Nephron (organoid): ENCODE measurements around the gene DECR2.
"Not testable (repeated sequence)": the region's sequence is repeated elsewhere in the genome, so short reads cannot be mapped to it uniquely, and the experiment has no call there.

Source experiments
- H3K27ac Mint-ChIP-seq, 3 experiments: 2 replicates each; pipeline ENCODE4 v1.8.0; 2020; ENCODE audit warnings: mixed read lengths in 3 of 3, mild to moderate bottlenecking in 2 of 3, moderate library complexity in 1 of 3
- H3K27me3 Mint-ChIP-seq: 2 replicates; pipeline ENCODE4 v1.8.0; 2021; ENCODE audit warnings: low read depth, mild to moderate bottlenecking, moderate library complexity, mixed read lengths
- H3K36me3 Mint-ChIP-seq: 2 replicates; pipeline ENCODE4 v1.8.0; 2020; ENCODE audit warnings: low read depth, mixed read lengths
- H3K4me1 Mint-ChIP-seq: 2 replicates; pipeline ENCODE4 v1.8.0; 2020; ENCODE audit warnings: mixed read lengths
- H3K4me3 Mint-ChIP-seq, 3 experiments: 2 replicates each; pipeline ENCODE4 v1.8.0; 2020; ENCODE audit warnings: mild to moderate bottlenecking in 3 of 3, mixed read lengths in 3 of 3, moderate library complexity in 2 of 3
- H3K9me3 Mint-ChIP-seq: 2 replicates; pipeline ENCODE4 v1.8.0; 2020; ENCODE audit warnings: mixed read lengths
- CTCF ChIP-seq, 3 experiments: fragments of 200-600 bp; sonication (generic); IDR thresholded peaks; one replicate each; pipeline ENCODE4 v1.5.0; 2021; ENCODE audit warnings: antibody characterized with exemption in 3 of 3; ENCODE audit not compliant: unreplicated experiment in 3 of 3

DECR2 gene

GRCh38 chr16:386641-387156 is 15.0 kb upstream of the DECR2 start:
- H3K4me1 Mint-ChIP-seq = peaks cover 35% of the 10 kb centered on the region
- H3K27me3 Mint-ChIP-seq = peaks cover 15% of the 10 kb centered on the region
- H3K9me3 Mint-ChIP-seq = no peaks in the 10 kb centered on the region
- peak overlapping the region in 1 of 3 experiments; percentile 41 for H3K4me3 Mint-ChIP-seq
- H3K36me3 Mint-ChIP-seq = no peaks in the 10 kb centered on the region
- peak overlapping the region; percentile 52 to 86 (median 54) for H3K27ac Mint-ChIP-seq
- TF ChIP-seq CTCF (IDR thresholded peaks at IDR 0.05; ENCODE audit: unreplicated experiment in 3 of 3) = peak in 1 of 3 experiments; percentile 13

- H3K9me3 Mint-ChIP-seq, H3K27me3 Mint-ChIP-seq, H3K36me3 Mint-ChIP-seq: not testable (repeated sequence)
- peaks cover 29% of the 10 kb centered on the region for H3K4me1 Mint-ChIP-seq
- peak overlapping the region; percentile 15 to 72 (median 22) for H3K4me3 Mint-ChIP-seq
- peak in 1 of 3 experiments; percentile 17 for TF ChIP-seq CTCF (IDR thresholded peaks at IDR 0.05; ENCODE audit: unreplicated experiment in 3 of 3)
- H3K27ac Mint-ChIP-seq = peak overlapping the region; percentile 86 to 93 (median 86)
These were observed 13.7 kb upstream of the DECR2 start for GRCh38 chr16:387761-388666.

- H3K4me3 Mint-ChIP-seq = no peak overlapping the region
- peak overlapping the region in 1 of 3 experiments; percentile 41 for H3K27ac Mint-ChIP-seq
- no peaks in the 10 kb centered on the region for H3K9me3 Mint-ChIP-seq
- H3K4me1 Mint-ChIP-seq = peaks cover 23% of the 10 kb centered on the region
- H3K27me3 Mint-ChIP-seq = peaks cover 4% of the 10 kb centered on the region
- H3K36me3 Mint-ChIP-seq = no peaks in the 10 kb centered on the region
- no peak for TF ChIP-seq CTCF (IDR thresholded peaks at IDR 0.05; ENCODE audit: unreplicated experiment in 3 of 3)
These were observed 12.3 kb upstream of the DECR2 start for GRCh38 chr16:389352-389751.

GRCh38 chr16:391885-392335 is 9.8 kb upstream of the DECR2 start:
- Mint-ChIP-seq H3K4me1 (peaks cover 30% of the 10 kb centered on the region), H3K27me3 (peaks cover 4% of the 10 kb centered on the region), H3K9me3 (no peaks in the 10 kb centered on the region), H3K36me3 (no peaks in the 10 kb centered on the region), H3K27ac (no peak overlapping the region), H3K4me3 (no peak overlapping the region)
- TF ChIP-seq CTCF (IDR thresholded peaks at IDR 0.05; ENCODE audit: unreplicated experiment in 3 of 3) = peak; percentile 47 to 67 (median 62)

GRCh38 chr16:392450-393030 is 9.1 kb upstream of the DECR2 start:
- H3K27me3 Mint-ChIP-seq = peaks cover 4% of the 10 kb centered on the region
- no peaks in the 10 kb centered on the region for H3K36me3 Mint-ChIP-seq
- no peak overlapping the region for H3K27ac Mint-ChIP-seq
- H3K9me3 Mint-ChIP-seq = no peaks in the 10 kb centered on the region
- TF ChIP-seq CTCF (IDR thresholded peaks at IDR 0.05; ENCODE audit: unreplicated experiment in 3 of 3) = no peak
- no peak overlapping the region for H3K4me3 Mint-ChIP-seq
- peaks cover 28% of the 10 kb centered on the region for H3K4me1 Mint-ChIP-seq
